Neural crest cell (in vitro differentiated cells): ENCODE data around the gene CX3CL1. TPM values are rescaled to one million over a fixed set of nuclear protein-coding genes. Genes with fewer than 3 reads are reported as not detected.

Source experiments
- DNase-seq: peaks from one replicate; pipeline ENCODE4 v3.0.0; 2021; ENCODE audit warnings: low read depth, mixed read lengths, low spot score
- H3K27ac Mint-ChIP-seq: one replicate; pipeline ENCODE4 v1.8.0; 2021; ENCODE audit warnings: mild to moderate bottlenecking, mixed read lengths; ENCODE audit not compliant: unreplicated experiment
- H3K27me3 Mint-ChIP-seq: 2 replicates; pipeline ENCODE4 v1.8.0; 2021; ENCODE audit warnings: low read depth, mild to moderate bottlenecking, mixed read lengths
- H3K36me3 Mint-ChIP-seq: 2 replicates; pipeline ENCODE4 v1.8.0; 2021; ENCODE audit warnings: low read depth, mild to moderate bottlenecking, mixed read lengths
- H3K4me1 Mint-ChIP-seq: 2 replicates; pipeline ENCODE4 v1.8.0; 2021; ENCODE audit warnings: mixed read lengths
- H3K4me3 Mint-ChIP-seq: one replicate; pipeline ENCODE4 v1.8.0; 2021; ENCODE audit warnings: mild to moderate bottlenecking, mixed read lengths
- H3K9me3 Mint-ChIP-seq: 2 replicates; pipeline ENCODE4 v1.8.0; 2021; ENCODE audit warnings: mixed read lengths
- CTCF ChIP-seq: fragments of 200-600 bp; sonication (generic); conservative IDR thresholded peaks from 2 replicates; pipeline ENCODE4 v1.5.0; 2021; ENCODE audit warnings: antibody characterized with exemption, mild to moderate bottlenecking
- total RNA-seq: library from RNA; stranded (reverse); gene quantifications from 2 replicates; pipeline ENCODE4 v1.2.1, GENCODE V29; 2021

CX3CL1 gene
- total RNA-seq, 1 donor from 2014 or later, result 6.0 TPM

GRCh38 chr16:57382535-57383275 is 10.4 kb downstream of the CX3CL1 start:
- H3K36me3 Mint-ChIP-seq, result no peaks in the 10 kb centered on the region
- H3K27me3 Mint-ChIP-seq, result peaks cover 3% of the 10 kb centered on the region
- H3K4me1 Mint-ChIP-seq, result peaks cover 9% of the 10 kb centered on the region
- TF ChIP-seq CTCF, result no peak
- no peak overlapping the region for H3K4me3 Mint-ChIP-seq
- H3K27ac Mint-ChIP-seq, result no peak overlapping the region
- no peaks in the 10 kb centered on the region for H3K9me3 Mint-ChIP-seq
- no peak for DNase-seq

GRCh38 chr16:57383276-57384247 is 11.3 kb downstream of the CX3CL1 start:
- H3K4me3 Mint-ChIP-seq, result no peak overlapping the region
- peaks cover 3% of the 10 kb centered on the region for H3K27me3 Mint-ChIP-seq

GRCh38 chr16:57384248-57385070 is 12.2 kb downstream of the CX3CL1 start:
- peaks cover 4% of the 10 kb centered on the region for H3K4me1 Mint-ChIP-seq

More at GRCh38 chr16:57383276-57384247, 11.3 kb downstream of the CX3CL1 start:
- Mint-ChIP-seq H3K27ac (no peak overlapping the region), H3K9me3 (no peaks in the 10 kb centered on the region), H3K4me1 (peaks cover 4% of the 10 kb centered on the region), H3K36me3 (no peaks in the 10 kb centered on the region)
- no peak for DNase-seq
- no peak for TF ChIP-seq CTCF

GRCh38 chr16:57385083-57385482 is 12.8 kb downstream of the CX3CL1 start:
- Mint-ChIP-seq H3K9me3 (no peaks in the 10 kb centered on the region), H3K27ac (no peak overlapping the region), H3K4me3 (no peak overlapping the region), H3K36me3 (no peaks in the 10 kb centered on the region), H3K4me1 (peaks cover 4% of the 10 kb centered on the region), H3K27me3 (peaks cover 3% of the 10 kb centered on the region)
- TF ChIP-seq CTCF, result no peak
- DNase-seq, result no peak

More at GRCh38 chr16:57384248-57385070, 12.2 kb downstream of the CX3CL1 start:
- H3K36me3 Mint-ChIP-seq, result no peaks in the 10 kb centered on the region
- no peaks in the 10 kb centered on the region for H3K9me3 Mint-ChIP-seq
- TF ChIP-seq CTCF, result no peak
- H3K27me3 Mint-ChIP-seq, result peaks cover 3% of the 10 kb centered on the region
- DNase-seq, result no peak
- H3K4me3 Mint-ChIP-seq, result no peak overlapping the region
- H3K27ac Mint-ChIP-seq, result no peak overlapping the region

GRCh38 chr16:57386381-57386951 is 14.2 kb downstream of the CX3CL1 start:
- no peaks in the 10 kb centered on the region for H3K36me3 Mint-ChIP-seq
- no peak for TF ChIP-seq CTCF
- peaks cover 8% of the 10 kb centered on the region for H3K4me1 Mint-ChIP-seq
- no peaks in the 10 kb centered on the region for H3K9me3 Mint-ChIP-seq
- H3K27me3 Mint-ChIP-seq, result peaks cover 3% of the 10 kb centered on the region
- no peak for DNase-seq
- no peak overlapping the region for H3K27ac Mint-ChIP-seq
- H3K4me3 Mint-ChIP-seq, result no peak overlapping the region
